Neuronal stem cell (in vitro differentiated cells): ENCODE measurements around the gene CYB561.

Source experiments
- DNase-seq: peaks from one replicate; pipeline ENCODE4 v3.0.0-alpha.2; 2013; ENCODE audit warnings: low spot score
- H2AFZ ChIP-seq: one replicate; pipeline ENCODE4 v1.6.1; 2013; ENCODE audit warnings: mild to moderate bottlenecking, low read length, inconsistent platforms
- H2AK5ac ChIP-seq: 2 replicates; pipeline ENCODE4 v1.6.1; 2013; ENCODE audit warnings: low read depth, mild to moderate bottlenecking, inconsistent platforms, low read length, moderate library complexity, mixed read lengths
- H2BK120ac ChIP-seq: 2 replicates; pipeline ENCODE4 v1.6.1; 2013; ENCODE audit warnings: low read depth, mild to moderate bottlenecking, inconsistent platforms, low read length, moderate library complexity, mixed read lengths
- H2BK12ac ChIP-seq: one replicate; pipeline ENCODE4 v1.6.1; 2013; ENCODE audit warnings: low read length, inconsistent platforms
- H2BK15ac ChIP-seq: 2 replicates; pipeline ENCODE4 v1.6.1; 2013; ENCODE audit warnings: mild to moderate bottlenecking, low read length, inconsistent platforms, mixed read lengths
- H2BK5ac ChIP-seq: one replicate; pipeline ENCODE4 v1.6.1; 2013; ENCODE audit warnings: inconsistent platforms, mild to moderate bottlenecking, low read length, moderate library complexity
- H3K14ac ChIP-seq: one replicate; pipeline ENCODE4 v1.6.1; 2013; ENCODE audit warnings: low read length, inconsistent platforms
- H3K18ac ChIP-seq: 2 replicates; pipeline ENCODE4 v1.6.1; 2013; ENCODE audit warnings: low read length, inconsistent platforms
- H3K23ac ChIP-seq: 2 replicates; pipeline ENCODE4 v1.6.1; 2013; ENCODE audit warnings: low read depth, mild to moderate bottlenecking, mixed read lengths, low read length, inconsistent platforms; ENCODE audit not compliant: poor library complexity
- H3K27ac ChIP-seq: replicated peaks from 3 replicates; pipeline ENCODE4 v1.5.1; 2013; ENCODE audit warnings: low read length, inconsistent platforms
- H3K27me3 ChIP-seq, 3 experiments: 2 replicates each; pipeline ENCODE4 v1.6.1; 2013; ENCODE audit warnings: low read length in 3 of 3, mild to moderate bottlenecking in 2 of 3, inconsistent platforms in 1 of 3, low read depth in 1 of 3, mixed read lengths in 1 of 3, moderate library complexity in 1 of 3; ENCODE audit not compliant: control insufficient read depth in 3 of 3, insufficient read depth in 3 of 3
- H3K36me3 ChIP-seq, 2 donors: replicated peaks in 1 of 2; 2 replicates each; pipeline ENCODE4 v1.6.1; 2013; ENCODE audit warnings: low read length in 2 of 2; ENCODE audit not compliant: control insufficient read depth in 2 of 2, insufficient read depth in 2 of 2
- H3K4ac ChIP-seq: 2 replicates; pipeline ENCODE4 v1.6.1; 2013; ENCODE audit warnings: inconsistent platforms, mild to moderate bottlenecking, low read length, moderate library complexity
- H3K4me1 ChIP-seq, 2 donors: 1 replicate in 1 of 2; 2 replicates in 1 of 2; pipeline ENCODE4 v1.6.1; 2013; ENCODE audit warnings: low read length in 2 of 2, low read depth in 1 of 2; ENCODE audit not compliant: control insufficient read depth in 2 of 2, insufficient read depth in 1 of 2
- H3K4me2 ChIP-seq: one replicate; pipeline ENCODE4 v1.6.1; 2013; ENCODE audit warnings: mild to moderate bottlenecking, low read length, inconsistent platforms; ENCODE audit not compliant: insufficient read depth, poor library complexity, severe bottlenecking
- H3K4me3 ChIP-seq, 2 donors: 2 replicates each; pipeline ENCODE4 v1.5.1; 2013; ENCODE audit warnings: low read length in 2 of 2, mild to moderate bottlenecking in 2 of 2, inconsistent platforms in 1 of 2, moderate library complexity in 1 of 2
- H3K79me1 ChIP-seq: one replicate; pipeline ENCODE4 v1.6.1; 2013; ENCODE audit warnings: low read depth, mild to moderate bottlenecking, inconsistent platforms, low read length, moderate library complexity
- H3K9ac ChIP-seq: one replicate; pipeline ENCODE4 v1.6.1; 2013; ENCODE audit warnings: mild to moderate bottlenecking, low read depth, low read length, inconsistent platforms; ENCODE audit not compliant: poor library complexity
- H3K9me3 ChIP-seq, 2 donors: replicated peaks in 1 of 2; 2 replicates each; pipeline versions ENCODE3 to v1.6.1; 2013; ENCODE audit warnings: low read length in 2 of 2, mild to moderate bottlenecking in 2 of 2, inconsistent platforms in 1 of 2, low read depth in 1 of 2, mixed read lengths in 1 of 2, moderate library complexity in 1 of 2; ENCODE audit not compliant: control insufficient read depth in 2 of 2, insufficient read depth in 1 of 2
- H4K8ac ChIP-seq: one replicate; pipeline ENCODE4 v1.6.1; 2013; ENCODE audit warnings: low read depth, mild to moderate bottlenecking, inconsistent platforms, low read length, moderate library complexity
- H4K91ac ChIP-seq: one replicate; pipeline ENCODE4 v1.6.1; 2013; ENCODE audit warnings: low read length, low read depth, mild to moderate bottlenecking, inconsistent platforms; ENCODE audit not compliant: poor library complexity
- WGBS, 2 donors: extraction: QIAGEN DNeasy Blood & Tissue Kit; methylation state at CpG; one replicate each; pipeline ENCODE4 v1.1.7; 2013; ENCODE audit warnings: missing lambda C conversion rate in 2 of 2, mixed read lengths in 1 of 2; ENCODE audit not compliant: insufficient read length in 2 of 2, insufficient replicate concordance in 1 of 2; ENCODE audit errors: extremely low coverage in 2 of 2; 5-methylcytosine and 5-hydroxymethylcytosine counted together

Gene CYB561

DNA sequence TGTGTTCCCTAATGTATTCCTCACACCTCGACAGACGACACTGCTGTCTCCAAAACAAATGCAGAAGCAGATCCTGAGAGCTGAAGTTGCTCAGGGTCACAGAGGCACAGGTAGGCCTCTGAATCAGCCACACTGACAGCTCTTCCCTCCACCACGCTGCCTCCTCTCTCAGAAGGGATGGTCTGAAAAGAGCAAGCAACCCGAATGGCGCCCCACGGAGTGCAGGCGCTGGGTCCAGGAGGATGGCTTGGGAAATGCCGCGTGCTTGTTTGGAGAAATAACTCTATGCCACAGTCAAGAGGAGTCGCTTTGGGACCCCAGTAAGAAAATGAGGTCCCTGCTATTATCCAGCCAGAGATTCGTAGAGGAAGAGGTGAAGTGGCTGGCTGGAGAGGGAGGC lies 15.9 kb downstream of the CYB561 start:
- H3K4ac ChIP-seq = no peak overlapping the region
- H2AFZ ChIP-seq = no peak overlapping the region
- H3K23ac ChIP-seq = no peak overlapping the region
- H4K8ac ChIP-seq = no peak overlapping the region
- H3K18ac ChIP-seq = no peak overlapping the region
- peaks cover 6 to 15% of the 10 kb centered on the region in 2 donors for H3K4me1 ChIP-seq
- no peaks in the 10 kb centered on the region for H3K79me1 ChIP-seq
- H3K9me3 ChIP-seq = no peaks in the 10 kb centered on the region
- no peak overlapping the region for H2BK5ac ChIP-seq
- H3K36me3 ChIP-seq = peaks cover 0 to 23% of the 10 kb centered on the region in 2 donors
- H2BK120ac ChIP-seq = no peak overlapping the region
- WGBS, 2 donors = no CpG with 5 or more reads among the region's 11 CpGs
- H3K4me3 ChIP-seq = no peak overlapping the region
- no peak overlapping the region for H2AK5ac ChIP-seq
- H3K27me3 ChIP-seq = no peaks in the 10 kb centered on the region
- DNase-seq = no peak
- no peak overlapping the region for H2BK15ac ChIP-seq
- no peak overlapping the region for H4K91ac ChIP-seq
- no peak overlapping the region for H2BK12ac ChIP-seq
- H3K14ac ChIP-seq = no peak overlapping the region
- no peak overlapping the region for H3K9ac ChIP-seq
- H3K4me2 ChIP-seq = no peak overlapping the region
- no peak overlapping the region for H3K27ac ChIP-seq

- no peak overlapping the region for H3K9ac ChIP-seq
- H3K4me2 ChIP-seq = no peak overlapping the region
- peaks cover 0 to 23% of the 10 kb centered on the region in 2 donors for H3K36me3 ChIP-seq
- no peaks in the 10 kb centered on the region for H3K27me3 ChIP-seq
- WGBS, 2 donors = no CpG with 5 or more reads among the region's 7 CpGs
- H2BK5ac ChIP-seq = no peak overlapping the region
- H2AK5ac ChIP-seq = no peak overlapping the region
- H3K23ac ChIP-seq = no peak overlapping the region
- no peak overlapping the region for H4K8ac ChIP-seq
- no peak for DNase-seq
- H2BK15ac ChIP-seq = no peak overlapping the region
- H3K18ac ChIP-seq = no peak overlapping the region
- no peak overlapping the region for H3K4me3 ChIP-seq
- no peaks in the 10 kb centered on the region for H3K9me3 ChIP-seq
- peaks cover 6 to 15% of the 10 kb centered on the region in 2 donors for H3K4me1 ChIP-seq
- no peak overlapping the region for H2BK12ac ChIP-seq
- H2BK120ac ChIP-seq = no peak overlapping the region
- H3K4ac ChIP-seq = no peak overlapping the region
- H2AFZ ChIP-seq = no peak overlapping the region
- H3K79me1 ChIP-seq = no peaks in the 10 kb centered on the region
- H3K27ac ChIP-seq = no peak overlapping the region
- H3K14ac ChIP-seq = no peak overlapping the region
- H4K91ac ChIP-seq = no peak overlapping the region
These were observed 16.3 kb downstream of the CYB561 start for GRCh38 chr17:63429766-63430165.

GRCh38 chr17:63426917-63427308 lies 19.2 kb downstream of the CYB561 start:
- Histone ChIP-seq H3K23ac (no peak overlapping the region), H2BK120ac (no peak overlapping the region), H2BK5ac (no peak overlapping the region), H3K4me2 (no peak overlapping the region), H3K79me1 (no peaks in the 10 kb centered on the region), H2BK12ac (no peak overlapping the region), H3K9ac (no peak overlapping the region), H3K4me1 (peaks cover 3 to 7% of the 10 kb centered on the region in 2 donors), H3K27ac (no peak overlapping the region), H4K8ac (no peak overlapping the region), H2AK5ac (no peak overlapping the region), H3K14ac (no peak overlapping the region), H3K18ac (no peak overlapping the region), H3K4ac (no peak overlapping the region), H2BK15ac (no peak overlapping the region), H3K9me3 (no peaks in the 10 kb centered on the region), H3K27me3 (no peaks in the 10 kb centered on the region), H4K91ac (no peak overlapping the region), H2AFZ (no peak overlapping the region), H3K36me3 (peaks cover 0 to 43% of the 10 kb centered on the region in 2 donors), H3K4me3 (no peak overlapping the region)
- WGBS, 2 donors = no CpG with 5 or more reads among the region's 2 CpGs
- no peak for DNase-seq

- DNase-seq = no peak
- Histone ChIP-seq H4K8ac (no peak overlapping the region), H3K36me3 (peaks cover 3 to 49% of the 10 kb centered on the region in 2 donors), H2BK15ac (no peak overlapping the region), H3K4me3 (no peak overlapping the region), H2BK5ac (no peak overlapping the region), H2AK5ac (no peak overlapping the region), H3K23ac (peak overlapping the region; percentile 16), H3K18ac (no peak overlapping the region), H3K27ac (no peak overlapping the region), H2AFZ (no peak overlapping the region), H3K4me1 (peaks cover 3 to 7% of the 10 kb centered on the region in 2 donors), H3K9ac (peak overlapping the region; percentile 34), H3K79me1 (no peaks in the 10 kb centered on the region), H3K4me2 (no peak overlapping the region), H3K9me3 (no peaks in the 10 kb centered on the region), H3K4ac (no peak overlapping the region), H2BK12ac (no peak overlapping the region), H3K14ac (no peak overlapping the region), H3K27me3 (no peaks in the 10 kb centered on the region), H2BK120ac (no peak overlapping the region), H4K91ac (no peak overlapping the region)
- no CpG with 5 or more reads among the region's 22 CpGs for WGBS, 2 donors
These were observed 19.8 kb downstream of the CYB561 start for GRCh38 chr17:63426041-63426916.
